Neuronal stem cell (in vitro differentiated cells): ENCODE data around the gene HSPB9. TPM values are rescaled to one million over a fixed set of nuclear protein-coding genes. Genes with fewer than 3 reads are reported as not detected.

ENCODE experiments used
- DNase-seq: peaks from one replicate; pipeline ENCODE4 v3.0.0-alpha.2; 2013; ENCODE audit warnings: low spot score
- H2AFZ ChIP-seq: one replicate; pipeline ENCODE4 v1.6.1; 2013; ENCODE audit warnings: mild to moderate bottlenecking, low read length, inconsistent platforms
- H2AK5ac ChIP-seq: 2 replicates; pipeline ENCODE4 v1.6.1; 2013; ENCODE audit warnings: low read depth, mild to moderate bottlenecking, inconsistent platforms, low read length, moderate library complexity, mixed read lengths
- H2BK120ac ChIP-seq: 2 replicates; pipeline ENCODE4 v1.6.1; 2013; ENCODE audit warnings: low read depth, mild to moderate bottlenecking, inconsistent platforms, low read length, moderate library complexity, mixed read lengths
- H2BK12ac ChIP-seq: one replicate; pipeline ENCODE4 v1.6.1; 2013; ENCODE audit warnings: low read length, inconsistent platforms
- H2BK15ac ChIP-seq: 2 replicates; pipeline ENCODE4 v1.6.1; 2013; ENCODE audit warnings: mild to moderate bottlenecking, low read length, inconsistent platforms, mixed read lengths
- H2BK5ac ChIP-seq: one replicate; pipeline ENCODE4 v1.6.1; 2013; ENCODE audit warnings: inconsistent platforms, mild to moderate bottlenecking, low read length, moderate library complexity
- H3K14ac ChIP-seq: one replicate; pipeline ENCODE4 v1.6.1; 2013; ENCODE audit warnings: low read length, inconsistent platforms
- H3K18ac ChIP-seq: 2 replicates; pipeline ENCODE4 v1.6.1; 2013; ENCODE audit warnings: low read length, inconsistent platforms
- H3K23ac ChIP-seq: 2 replicates; pipeline ENCODE4 v1.6.1; 2013; ENCODE audit warnings: low read depth, mild to moderate bottlenecking, mixed read lengths, low read length, inconsistent platforms; ENCODE audit not compliant: poor library complexity
- H3K27ac ChIP-seq: replicated peaks from 3 replicates; pipeline ENCODE4 v1.5.1; 2013; ENCODE audit warnings: low read length, inconsistent platforms
- H3K27me3 ChIP-seq, 3 experiments: 2 replicates each; pipeline ENCODE4 v1.6.1; 2013; ENCODE audit warnings: low read length in 3 of 3, mild to moderate bottlenecking in 2 of 3, inconsistent platforms in 1 of 3, low read depth in 1 of 3, mixed read lengths in 1 of 3, moderate library complexity in 1 of 3; ENCODE audit not compliant: control insufficient read depth in 3 of 3, insufficient read depth in 3 of 3
- H3K36me3 ChIP-seq, 2 donors: replicated peaks in 1 of 2; 2 replicates each; pipeline ENCODE4 v1.6.1; 2013; ENCODE audit warnings: low read length in 2 of 2; ENCODE audit not compliant: control insufficient read depth in 2 of 2, insufficient read depth in 2 of 2
- H3K4ac ChIP-seq: 2 replicates; pipeline ENCODE4 v1.6.1; 2013; ENCODE audit warnings: inconsistent platforms, mild to moderate bottlenecking, low read length, moderate library complexity
- H3K4me1 ChIP-seq, 2 donors: 1 replicate in 1 of 2; 2 replicates in 1 of 2; pipeline ENCODE4 v1.6.1; 2013; ENCODE audit warnings: low read length in 2 of 2, low read depth in 1 of 2; ENCODE audit not compliant: control insufficient read depth in 2 of 2, insufficient read depth in 1 of 2
- H3K4me2 ChIP-seq: one replicate; pipeline ENCODE4 v1.6.1; 2013; ENCODE audit warnings: mild to moderate bottlenecking, low read length, inconsistent platforms; ENCODE audit not compliant: insufficient read depth, poor library complexity, severe bottlenecking
- H3K4me3 ChIP-seq, 2 donors: 2 replicates each; pipeline ENCODE4 v1.5.1; 2013; ENCODE audit warnings: low read length in 2 of 2, mild to moderate bottlenecking in 2 of 2, inconsistent platforms in 1 of 2, moderate library complexity in 1 of 2
- H3K79me1 ChIP-seq: one replicate; pipeline ENCODE4 v1.6.1; 2013; ENCODE audit warnings: low read depth, mild to moderate bottlenecking, inconsistent platforms, low read length, moderate library complexity
- H3K9ac ChIP-seq: one replicate; pipeline ENCODE4 v1.6.1; 2013; ENCODE audit warnings: mild to moderate bottlenecking, low read depth, low read length, inconsistent platforms; ENCODE audit not compliant: poor library complexity
- H3K9me3 ChIP-seq, 2 donors: replicated peaks in 1 of 2; 2 replicates each; pipeline versions ENCODE3 to v1.6.1; 2013; ENCODE audit warnings: low read length in 2 of 2, mild to moderate bottlenecking in 2 of 2, inconsistent platforms in 1 of 2, low read depth in 1 of 2, mixed read lengths in 1 of 2, moderate library complexity in 1 of 2; ENCODE audit not compliant: control insufficient read depth in 2 of 2, insufficient read depth in 1 of 2
- H4K8ac ChIP-seq: one replicate; pipeline ENCODE4 v1.6.1; 2013; ENCODE audit warnings: low read depth, mild to moderate bottlenecking, inconsistent platforms, low read length, moderate library complexity
- H4K91ac ChIP-seq: one replicate; pipeline ENCODE4 v1.6.1; 2013; ENCODE audit warnings: low read length, low read depth, mild to moderate bottlenecking, inconsistent platforms; ENCODE audit not compliant: poor library complexity
- WGBS, 2 donors: extraction: QIAGEN DNeasy Blood & Tissue Kit; methylation state at CpG; one replicate each; pipeline ENCODE4 v1.1.7; 2013; ENCODE audit warnings: missing lambda C conversion rate in 2 of 2, mixed read lengths in 1 of 2; ENCODE audit not compliant: insufficient read length in 2 of 2, insufficient replicate concordance in 1 of 2; ENCODE audit errors: extremely low coverage in 2 of 2; 5-methylcytosine and 5-hydroxymethylcytosine counted together
- polyA plus RNA-seq, 2 experiments: library from polyadenylated mRNA; stranded (reverse); fragments of 200-250 nt; gene quantifications; one replicate each; pipeline ENCODE4 v1.2.3, GENCODE V29; 2013

The HSPB9 gene, protein sequence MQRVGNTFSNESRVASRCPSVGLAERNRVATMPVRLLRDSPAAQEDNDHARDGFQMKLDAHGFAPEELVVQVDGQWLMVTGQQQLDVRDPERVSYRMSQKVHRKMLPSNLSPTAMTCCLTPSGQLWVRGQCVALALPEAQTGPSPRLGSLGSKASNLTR
- polyA plus RNA-seq (2013, experiment 1 of 2): 0.15 TPM
- 0.08 TPM for polyA plus RNA-seq (2013, experiment 2 of 2)

DNA sequence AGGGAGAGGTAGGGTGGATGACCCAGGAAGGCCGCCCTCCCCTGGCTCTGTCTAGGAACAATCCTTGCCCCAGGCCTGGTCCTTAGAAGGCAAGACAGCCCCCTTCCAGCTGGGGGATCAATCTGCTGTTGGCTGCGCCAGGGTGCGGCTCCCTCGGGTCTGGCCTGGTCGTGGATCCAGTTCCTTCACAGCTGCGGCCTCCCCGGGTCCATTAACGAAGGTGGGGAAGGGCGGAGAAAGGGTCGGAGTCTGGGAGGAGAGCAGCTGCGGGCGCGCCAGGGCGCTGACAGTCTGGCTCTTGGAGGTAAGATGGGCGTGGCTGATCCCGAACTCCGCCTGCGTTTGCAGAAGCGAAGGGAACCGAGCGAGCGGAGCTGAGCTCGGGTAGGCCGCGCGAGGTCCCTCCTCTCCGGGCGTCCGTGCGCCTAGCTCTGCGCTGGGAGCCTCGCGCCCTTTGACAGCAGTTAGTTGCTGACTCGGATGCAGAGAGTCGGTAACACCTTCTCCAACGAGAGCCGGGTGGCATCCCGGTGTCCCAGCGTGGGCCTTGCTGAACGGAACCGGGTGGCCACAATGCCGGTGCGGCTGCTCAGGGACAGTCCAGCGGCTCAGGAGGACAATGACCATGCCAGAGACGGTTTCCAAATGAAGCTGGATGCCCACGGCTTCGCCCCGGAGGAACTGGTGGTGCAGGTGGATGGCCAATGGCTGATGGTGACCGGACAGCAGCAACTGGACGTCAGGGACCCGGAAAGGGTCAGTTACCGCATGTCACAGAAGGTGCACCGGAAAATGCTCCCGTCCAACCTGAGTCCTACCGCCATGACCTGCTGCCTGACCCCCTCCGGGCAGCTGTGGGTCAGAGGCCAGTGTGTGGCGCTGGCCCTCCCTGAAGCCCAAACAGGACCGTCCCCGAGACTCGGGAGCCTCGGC is at the start of gene HSPB9:
Gene HSPB9, plus strand, starts transcription at position 434 of the 933 bp plus-strand sequence. Its CDS starts 47 bp downstream, at position 481.
- H2BK15ac ChIP-seq: peak within 1 kb of the TSS; percentile 84
- no peak for DNase-seq
- no CpG with 5 or more reads among the region's 61 CpGs for WGBS, 2 donors
- H3K36me3 ChIP-seq: peaks cover 15 to 63% of the 10 kb centered on the region in 2 donors
- peak within 1 kb of the TSS; percentile 44 for H2BK5ac ChIP-seq
- peak within 1 kb of the TSS; percentile 49 for H3K14ac ChIP-seq
- peak within 1 kb of the TSS; percentile 86 for H3K23ac ChIP-seq
- H3K4ac ChIP-seq: no peak within 1 kb of the TSS
- H2BK120ac ChIP-seq: peak within 1 kb of the TSS; percentile 35
- H3K4me1 ChIP-seq: peaks cover 6 to 12% of the 10 kb centered on the region in 2 donors
- H3K79me1 ChIP-seq: no peaks in the 10 kb centered on the region
- H4K91ac ChIP-seq: no peak within 1 kb of the TSS
- H3K27me3 ChIP-seq: no peaks in the 10 kb centered on the region
- H2BK12ac ChIP-seq: peak within 1 kb of the TSS; percentile 73
- peak within 1 kb of the TSS; percentile 79 for H2AK5ac ChIP-seq
- no peak within 1 kb of the TSS for H4K8ac ChIP-seq
- H3K4me2 ChIP-seq: peak within 1 kb of the TSS; percentile 39
- peaks cover 0 to 3% of the 10 kb centered on the region in 2 donors for H3K9me3 ChIP-seq
- no peak within 1 kb of the TSS for H3K4me3 ChIP-seq
- peak within 1 kb of the TSS; percentile 97 for H2AFZ ChIP-seq
- H3K27ac ChIP-seq: peak within 1 kb of the TSS; percentile 9
- peak within 1 kb of the TSS; percentile 88 for H3K18ac ChIP-seq
- H3K9ac ChIP-seq: peak within 1 kb of the TSS; percentile 60

DNA sequence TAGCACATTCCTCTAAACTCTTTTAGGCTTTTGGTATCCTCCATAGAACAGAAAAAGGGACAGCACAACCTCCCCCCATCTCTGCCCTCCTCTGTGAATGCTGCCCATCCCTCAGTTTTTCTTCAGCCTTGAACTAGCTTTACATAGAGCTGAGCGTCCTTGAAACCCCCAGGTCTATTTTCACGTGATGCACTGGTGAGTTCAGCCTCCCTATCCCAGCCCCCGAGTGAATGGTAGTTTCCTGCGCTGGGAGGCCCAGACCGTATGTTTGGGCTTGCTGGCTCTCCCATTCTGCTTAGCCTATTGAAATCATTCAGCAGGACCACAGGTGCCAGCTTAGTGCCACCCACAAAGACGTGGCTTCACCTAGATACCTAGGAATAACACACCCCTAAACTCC is 46.8 kb upstream of the HSPB9 start:
- Histone ChIP-seq H3K79me1 (no peaks in the 10 kb centered on the region), H2BK12ac (no peak overlapping the region), H3K23ac (no peak overlapping the region), H3K27me3 (peaks cover 0 to 60% (median 28%) of the 10 kb centered on the region in 3 experiments), H4K91ac (no peak overlapping the region), H3K14ac (no peak overlapping the region), H3K9me3 (no peaks in the 10 kb centered on the region), H3K9ac (no peak overlapping the region), H3K36me3 (no peaks in the 10 kb centered on the region), H2BK5ac (no peak overlapping the region), H3K4me1 (peaks cover 0 to 6% of the 10 kb centered on the region in 2 donors), H3K4ac (no peak overlapping the region), H2BK120ac (no peak overlapping the region), H2AK5ac (no peak overlapping the region), H3K4me3 (no peak overlapping the region), H3K4me2 (no peak overlapping the region), H2AFZ (no peak overlapping the region), H3K27ac (no peak overlapping the region), H4K8ac (no peak overlapping the region), H3K18ac (no peak overlapping the region), H2BK15ac (no peak overlapping the region)
- WGBS, 2 donors: no CpG with 5 or more reads among the region's 6 CpGs
- DNase-seq: no peak

DNA sequence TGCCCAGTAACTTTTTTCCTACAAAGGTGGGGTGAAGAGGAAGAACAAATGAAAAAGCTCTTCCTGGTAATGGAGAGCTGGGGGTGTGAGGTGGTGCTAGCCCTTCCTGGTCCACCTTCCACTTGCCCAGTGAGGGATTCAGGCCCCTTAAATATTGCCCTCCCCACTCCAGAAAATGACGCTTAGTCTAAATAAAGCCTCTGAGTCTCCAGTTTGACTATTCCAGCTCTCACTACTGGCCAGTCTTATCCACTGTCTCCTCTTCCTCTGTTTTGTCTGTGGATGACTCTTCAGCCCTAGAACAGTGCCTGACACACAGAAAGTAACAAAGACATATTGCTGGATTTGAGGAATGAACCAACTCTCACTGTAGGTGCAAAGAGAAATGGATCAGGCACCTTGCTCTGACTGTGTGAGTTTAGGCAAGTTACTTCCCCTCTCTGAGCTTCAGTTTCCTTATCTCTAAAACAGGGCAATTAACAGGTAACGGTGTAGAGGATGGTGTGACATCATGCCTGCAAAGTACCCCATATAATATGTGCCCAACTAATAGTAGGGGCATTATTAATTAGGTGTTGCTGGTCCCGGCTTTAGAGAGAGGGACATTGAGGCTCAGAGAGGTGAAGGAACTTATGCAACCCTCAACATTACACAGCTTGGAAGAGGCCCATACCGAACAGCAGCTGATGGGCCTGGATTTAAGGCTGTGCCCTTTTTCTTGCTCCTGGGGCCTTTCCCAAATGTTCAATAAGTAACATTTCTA is 45.6 kb upstream of the HSPB9 start:
- Histone ChIP-seq H3K27me3 (peaks cover 0 to 48% (median 19%) of the 10 kb centered on the region in 3 experiments), H3K27ac (no peak overlapping the region), H3K18ac (no peak overlapping the region), H3K36me3 (no peaks in the 10 kb centered on the region), H3K9me3 (no peaks in the 10 kb centered on the region), H3K9ac (no peak overlapping the region), H3K79me1 (no peaks in the 10 kb centered on the region), H3K4me2 (no peak overlapping the region), H3K23ac (no peak overlapping the region), H2BK120ac (no peak overlapping the region), H3K14ac (no peak overlapping the region), H2AK5ac (no peak overlapping the region), H3K4ac (no peak overlapping the region), H3K4me1 (peaks cover 0 to 2% of the 10 kb centered on the region in 2 donors), H4K91ac (no peak overlapping the region), H2BK12ac (no peak overlapping the region), H4K8ac (no peak overlapping the region), H2BK5ac (no peak overlapping the region), H2AFZ (no peak overlapping the region), H2BK15ac (no peak overlapping the region), H3K4me3 (no peak overlapping the region)
- DNase-seq: no peak
- no CpG with 5 or more reads among the region's 4 CpGs for WGBS, 2 donors
